ENCODE data around the gene AHCYL1.

Gene AHCYL1

DNA sequence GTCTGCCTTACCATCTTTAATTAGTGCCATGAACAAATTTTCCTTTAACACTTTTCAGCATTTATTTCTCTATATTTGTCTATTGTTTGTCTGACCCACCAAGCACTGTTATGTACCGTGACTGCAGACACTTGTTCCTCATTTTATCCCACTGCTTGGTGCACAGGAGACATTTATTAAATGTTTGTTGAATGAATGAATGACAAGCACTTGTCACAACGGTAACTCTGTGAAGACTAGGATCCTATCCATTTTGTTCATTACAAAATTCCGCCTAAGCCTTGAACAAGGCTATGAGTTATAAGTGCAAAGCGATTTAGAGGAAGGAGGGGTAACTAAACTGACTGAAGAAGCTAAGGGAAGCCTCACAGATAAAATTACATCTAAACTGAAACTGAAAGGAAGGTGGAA, 49.5 kb downstream of the AHCYL1 start:
- Histone ChIP-seq H3K27me3 (ENCODE audit: control insufficient read depth, insufficient read depth, low read length) (no peaks in the 10 kb centered on the region), H2AFZ (peak overlapping the region; percentile 90), H3K4me2 (ENCODE audit: low read length) (peak overlapping the region; percentile 69), H3K79me2 (peaks cover 2% of the 10 kb centered on the region), H3K9ac (no peak overlapping the region), H3K4me1 (peaks cover 3% of the 10 kb centered on the region), H3K36me3 (ENCODE audit: control insufficient read depth, insufficient read depth, low read length) (no peaks in the 10 kb centered on the region), H3K27ac (peak overlapping the region; percentile 66), H3K9me3 (ENCODE audit: control insufficient read depth, low read length) (peaks cover 4% of the 10 kb centered on the region), H3K4me3 (ENCODE audit: low read depth, low read length) (peak overlapping the region; percentile 94)
- TF ChIP-seq, protein P1, sequence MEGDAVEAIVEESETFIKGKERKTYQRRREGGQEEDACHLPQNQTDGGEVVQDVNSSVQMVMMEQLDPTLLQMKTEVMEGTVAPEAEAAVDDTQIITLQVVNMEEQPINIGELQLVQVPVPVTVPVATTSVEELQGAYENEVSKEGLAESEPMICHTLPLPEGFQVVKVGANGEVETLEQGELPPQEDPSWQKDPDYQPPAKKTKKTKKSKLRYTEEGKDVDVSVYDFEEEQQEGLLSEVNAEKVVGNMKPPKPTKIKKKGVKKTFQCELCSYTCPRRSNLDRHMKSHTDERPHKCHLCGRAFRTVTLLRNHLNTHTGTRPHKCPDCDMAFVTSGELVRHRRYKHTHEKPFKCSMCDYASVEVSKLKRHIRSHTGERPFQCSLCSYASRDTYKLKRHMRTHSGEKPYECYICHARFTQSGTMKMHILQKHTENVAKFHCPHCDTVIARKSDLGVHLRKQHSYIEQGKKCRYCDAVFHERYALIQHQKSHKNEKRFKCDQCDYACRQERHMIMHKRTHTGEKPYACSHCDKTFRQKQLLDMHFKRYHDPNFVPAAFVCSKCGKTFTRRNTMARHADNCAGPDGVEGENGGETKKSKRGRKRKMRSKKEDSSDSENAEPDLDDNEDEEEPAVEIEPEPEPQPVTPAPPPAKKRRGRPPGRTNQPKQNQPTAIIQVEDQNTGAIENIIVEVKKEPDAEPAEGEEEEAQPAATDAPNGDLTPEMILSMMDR (IDR thresholded peaks at IDR 0.05), result no peak

DNA sequence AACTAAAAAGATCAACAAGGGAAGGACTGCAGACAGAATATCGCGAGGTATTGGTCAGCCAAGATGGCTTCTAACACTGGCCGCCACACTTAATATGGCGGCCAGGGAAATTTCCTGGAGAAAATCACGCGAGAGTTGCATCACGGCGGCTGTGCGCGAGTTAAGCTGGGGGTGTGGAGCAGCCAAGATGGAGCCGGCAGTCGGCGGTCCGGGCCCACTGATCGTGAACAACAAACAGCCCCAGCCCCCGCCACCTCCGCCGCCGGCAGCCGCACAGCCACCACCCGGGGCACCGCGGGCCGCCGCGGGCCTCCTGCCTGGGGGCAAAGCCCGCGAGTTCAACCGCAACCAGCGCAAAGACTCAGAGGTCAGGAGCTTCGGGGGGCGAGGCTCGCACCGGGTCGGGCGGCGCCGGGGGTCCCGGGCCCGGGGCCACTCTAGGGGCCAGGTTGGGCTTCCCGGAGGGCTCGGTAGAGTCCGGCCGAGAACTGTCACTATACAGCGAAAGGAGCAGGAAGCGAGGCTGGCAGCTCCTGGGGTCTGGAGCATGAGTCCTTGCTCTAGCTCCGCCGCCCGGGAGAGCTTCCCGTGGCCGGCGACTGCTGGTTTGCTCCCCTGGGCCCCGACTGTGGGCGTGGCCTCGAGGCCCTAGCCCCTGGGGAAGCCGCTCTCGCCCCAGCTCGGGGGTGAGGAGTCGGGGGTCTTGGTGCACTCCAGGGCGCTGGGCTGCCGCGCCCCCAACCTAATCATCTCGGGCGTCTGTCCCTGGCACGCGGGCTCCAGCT, 50.1 kb downstream of the AHCYL1 start, which contains the start of gene STRIP1:
Gene STRIP1, plus strand, starts transcription at position 174 of the 785 bp plus-strand sequence. Its CDS starts 14 bp downstream, at position 188.
- Histone ChIP-seq H3K27ac (peak within 1 kb of the TSS; percentile 66), H2AFZ (peak within 1 kb of the TSS; percentile 90), H3K79me2 (peaks cover 2% of the 10 kb centered on the region), H3K4me1 (peaks cover 3% of the 10 kb centered on the region), H3K4me3 (ENCODE audit: low read depth, low read length) (peak within 1 kb of the TSS; percentile 94), H3K36me3 (ENCODE audit: control insufficient read depth, insufficient read depth, low read length) (no peaks in the 10 kb centered on the region), H3K9me3 (ENCODE audit: control insufficient read depth, low read length) (peaks cover 4% of the 10 kb centered on the region), H3K27me3 (ENCODE audit: control insufficient read depth, insufficient read depth, low read length) (no peaks in the 10 kb centered on the region), H3K9ac (no peak within 1 kb of the TSS), H3K4me2 (ENCODE audit: low read length) (peak within 1 kb of the TSS; percentile 69)
- TF ChIP-seq, protein P1 (IDR thresholded peaks at IDR 0.05), result no peak

DNA sequence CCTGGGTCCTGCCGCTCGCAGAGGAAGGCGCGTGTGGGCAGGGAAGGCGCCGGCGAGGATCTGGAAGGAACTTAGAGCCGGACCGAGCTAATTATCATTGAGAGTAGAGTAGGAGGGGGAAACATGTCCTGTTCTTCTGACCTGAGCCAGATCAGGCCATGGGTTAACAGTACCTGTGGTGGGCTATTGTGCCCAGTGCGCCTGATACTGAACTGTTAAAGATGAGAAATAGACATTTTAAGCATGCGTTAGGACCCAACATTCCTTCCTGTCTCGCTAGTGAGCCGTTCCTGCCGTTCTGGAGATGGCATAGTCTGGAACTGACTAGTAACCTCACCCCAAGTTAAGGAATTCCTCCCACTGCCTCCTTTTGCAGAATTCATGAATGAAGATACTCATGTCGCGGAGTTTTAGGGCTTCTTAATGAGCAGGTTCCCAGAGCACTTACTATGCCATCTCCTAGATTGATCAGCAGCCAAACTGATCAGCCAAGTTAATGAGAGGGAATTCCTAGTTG, 50.7 kb downstream of the AHCYL1 start:
- Histone ChIP-seq H3K36me3 (ENCODE audit: control insufficient read depth, insufficient read depth, low read length) (no peaks in the 10 kb centered on the region), H2AFZ (peak overlapping the region; percentile 90), H3K4me3 (ENCODE audit: low read depth, low read length) (peak overlapping the region; percentile 94), H3K27me3 (ENCODE audit: control insufficient read depth, insufficient read depth, low read length) (no peaks in the 10 kb centered on the region), H3K79me2 (peaks cover 2% of the 10 kb centered on the region), H3K4me1 (peaks cover 3% of the 10 kb centered on the region), H3K4me2 (ENCODE audit: low read length) (peak overlapping the region; percentile 69), H3K27ac (no peak overlapping the region), H3K9ac (no peak overlapping the region), H3K9me3 (ENCODE audit: control insufficient read depth, low read length) (peaks cover 4% of the 10 kb centered on the region)
- TF ChIP-seq, protein P1 (IDR thresholded peaks at IDR 0.05), result no peak

DNA sequence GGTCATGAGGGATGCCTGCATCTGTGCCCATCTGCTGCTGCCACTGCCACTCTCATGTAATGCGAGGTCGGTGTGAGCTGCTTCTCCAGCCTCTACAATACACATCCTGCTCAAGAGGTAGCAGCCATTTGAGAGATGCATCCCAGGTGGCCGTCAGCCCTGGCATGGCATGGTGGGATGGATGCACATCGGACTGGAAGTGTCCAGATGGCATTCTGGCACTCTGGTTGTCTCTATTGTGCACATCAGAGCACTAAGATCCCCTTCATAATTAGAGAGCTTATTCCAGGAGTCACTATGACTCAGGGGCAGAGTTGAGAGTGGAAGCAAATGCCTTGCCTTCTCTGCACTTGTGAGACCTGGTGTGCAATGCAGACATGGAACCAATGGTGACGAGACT, 53.7 kb downstream of the AHCYL1 start:
- H3K9ac ChIP-seq, result no peak overlapping the region
- no peak overlapping the region for H3K4me3 ChIP-seq (ENCODE audit: low read depth, low read length)
- no peak overlapping the region for H3K27ac ChIP-seq
- H2AFZ ChIP-seq, result no peak overlapping the region
- no peaks in the 10 kb centered on the region for H3K4me1 ChIP-seq
- H3K36me3 ChIP-seq (ENCODE audit: control insufficient read depth, insufficient read depth, low read length), result no peaks in the 10 kb centered on the region
- H3K9me3 ChIP-seq (ENCODE audit: control insufficient read depth, low read length), result peaks cover 4% of the 10 kb centered on the region
- no peak overlapping the region for H3K4me2 ChIP-seq (ENCODE audit: low read length)
- H3K27me3 ChIP-seq (ENCODE audit: control insufficient read depth, insufficient read depth, low read length), result no peaks in the 10 kb centered on the region
- peaks cover 2% of the 10 kb centered on the region for H3K79me2 ChIP-seq
- TF ChIP-seq, protein P1 (IDR thresholded peaks at IDR 0.05), result no peak
